Smooth muscle cell (in vitro differentiated cells): ENCODE measurements around the gene MRPL36. TPM values are rescaled to one million over a fixed set of nuclear protein-coding genes. Genes with fewer than 3 reads are reported as not detected.

ENCODE experiments used
- DNase-seq: peaks from one replicate; lab custom pipeline; 2025; ENCODE audit not compliant: unreplicated experiment; lab: John Stamatoyannopoulos, UW
- H2AFZ ChIP-seq: fragments of 200-600 bp; sonication (generic); 2 replicates; pipeline ENCODE4 v1.6.0; 2016; ENCODE audit warnings: antibody characterized with exemption, low read depth, mild to moderate bottlenecking
- H3F3A ChIP-seq: fragments of 200-600 bp; sonication (generic); 2 replicates; pipeline ENCODE4 v1.6.0; 2017; ENCODE audit warnings: antibody characterized with exemption, low read depth
- H3K27ac ChIP-seq: fragments of 200-600 bp; sonication (generic); 2 replicates; pipeline ENCODE4 v1.5.1; 2016; ENCODE audit warnings: low read depth, mild to moderate bottlenecking
- H3K27me3 ChIP-seq: fragments of 200-600 bp; sonication (generic); 2 replicates; pipeline ENCODE4 v1.6.1; 2016; ENCODE audit warnings: low read depth, mild to moderate bottlenecking
- H3K36me3 ChIP-seq: fragments of 200-600 bp; sonication (generic); 2 replicates; pipeline ENCODE4 v1.5.1; 2016; ENCODE audit warnings: low read depth
- H3K4me1 ChIP-seq: fragments of 200-600 bp; sonication (generic); 2 replicates; pipeline ENCODE4 v1.5.1; 2016; ENCODE audit warnings: low read depth
- H3K4me2 ChIP-seq: fragments of 200-600 bp; sonication (generic); 2 replicates; pipeline ENCODE4 v1.6.0; 2016; ENCODE audit warnings: mild to moderate bottlenecking
- H3K4me3 ChIP-seq: fragments of 200-600 bp; sonication (generic); 2 replicates; pipeline ENCODE4 v1.5.1; 2016; ENCODE audit warnings: mild to moderate bottlenecking
- H3K79me2 ChIP-seq: fragments of 200-600 bp; sonication (generic); 2 replicates; pipeline ENCODE4 v1.6.0; 2016; ENCODE audit warnings: low read depth, mild to moderate bottlenecking
- H3K9ac ChIP-seq: fragments of 200-600 bp; sonication (generic); 2 replicates; pipeline ENCODE4 v1.6.0; 2016; ENCODE audit warnings: low read depth
- H3K9me3 ChIP-seq: fragments of 200-600 bp; sonication (generic); replicated peaks from 2 replicates; pipeline ENCODE4 v1.5.1; 2016; ENCODE audit warnings: low read depth
- H4K20me1 ChIP-seq: fragments of 200-600 bp; sonication (generic); 2 replicates; pipeline ENCODE4 v1.6.0; 2016; ENCODE audit warnings: low read depth
- CTCF ChIP-seq: fragments of 200-600 bp; sonication (generic); IDR thresholded peaks from 2 replicates; pipeline ENCODE4 v1.5.1; 2017; ENCODE audit warnings: borderline replicate concordance, mild to moderate bottlenecking, antibody characterized with exemption; ENCODE audit not compliant: insufficient read depth, poor library complexity, severe bottlenecking
- WGBS: methylation state at CpG from one replicate; pipeline ENCODE4 v1.1.7; 2016; ENCODE audit warnings: low lambda C conversion rate; 5-methylcytosine and 5-hydroxymethylcytosine counted together
- polyA plus RNA-seq: library from polyadenylated mRNA; unstranded; fragments of >200 nt; fragmentation: Nextera tagmentation; extraction: Ambion mirVana; gene quantifications from 2 replicates; pipeline ENCODE4 v1.2.1, GENCODE V29; 2016
- total RNA-seq: library from RNA; depleted of rRNA; stranded (reverse); fragments of >200 nt; gene quantifications from 2 replicates; pipeline ENCODE4 v1.2.3, GENCODE V29; 2014

MRPL36 gene
- total and polyA plus RNA-seq, 2 experiments from 2014 or later = 42.9 to 110 TPM

DNA sequence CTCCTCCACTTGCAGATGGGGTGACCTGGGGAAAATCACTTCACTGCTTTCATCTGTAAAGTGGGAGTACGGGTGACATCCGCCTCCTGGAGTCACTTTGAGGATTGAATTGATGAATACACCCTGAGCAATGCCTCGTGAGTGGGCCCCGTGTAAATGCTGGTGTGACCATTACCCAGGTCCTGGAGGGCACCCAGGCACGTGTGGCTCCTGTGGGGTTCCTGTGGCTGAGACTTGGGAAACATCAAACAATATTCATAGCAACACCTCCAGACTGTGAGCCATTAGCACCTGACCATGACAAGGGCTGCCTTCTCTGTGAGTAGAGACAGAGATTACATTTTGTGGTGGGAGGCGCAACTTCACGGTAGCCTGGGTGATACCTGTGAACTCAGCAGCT, 11.4 kb downstream of the MRPL36 start:
- H4K20me1 ChIP-seq = no peaks in the 10 kb centered on the region
- 90% methylated on average over 7 of the region's 7 CpGs for WGBS
- no peaks in the 10 kb centered on the region for H3K27me3 ChIP-seq
- H3K36me3 ChIP-seq = no peaks in the 10 kb centered on the region
- H3K27ac ChIP-seq = no peak overlapping the region
- no peaks in the 10 kb centered on the region for H3K9me3 ChIP-seq
- no peak for DNase-seq
- H3K9ac ChIP-seq = no peak overlapping the region
- H3F3A ChIP-seq = peaks cover 3% of the 10 kb centered on the region
- H3K4me3 ChIP-seq = no peak overlapping the region
- no peak for TF ChIP-seq CTCF
- no peak overlapping the region for H3K4me2 ChIP-seq
- H3K4me1 ChIP-seq = peaks cover 15% of the 10 kb centered on the region
- no peaks in the 10 kb centered on the region for H3K79me2 ChIP-seq
- H2AFZ ChIP-seq = no peak overlapping the region

- Histone ChIP-seq H3K27ac (no peak overlapping the region), H3K27me3 (no peaks in the 10 kb centered on the region), H2AFZ (no peak overlapping the region), H3K36me3 (no peaks in the 10 kb centered on the region), H3K9ac (no peak overlapping the region), H3K4me1 (peaks cover 13% of the 10 kb centered on the region), H3K4me2 (no peak overlapping the region), H3K79me2 (no peaks in the 10 kb centered on the region), H3K4me3 (no peak overlapping the region), H3K9me3 (no peaks in the 10 kb centered on the region), H4K20me1 (no peaks in the 10 kb centered on the region), H3F3A (no peaks in the 10 kb centered on the region)
- no peak for DNase-seq
- TF ChIP-seq CTCF = no peak
- whole genome bisulfite sequencing = 91% methylated on average over 8 of the region's 12 CpGs
These were observed 12.1 kb downstream of the MRPL36 start for GRCh38 chr5:1787472-1788047.

DNA sequence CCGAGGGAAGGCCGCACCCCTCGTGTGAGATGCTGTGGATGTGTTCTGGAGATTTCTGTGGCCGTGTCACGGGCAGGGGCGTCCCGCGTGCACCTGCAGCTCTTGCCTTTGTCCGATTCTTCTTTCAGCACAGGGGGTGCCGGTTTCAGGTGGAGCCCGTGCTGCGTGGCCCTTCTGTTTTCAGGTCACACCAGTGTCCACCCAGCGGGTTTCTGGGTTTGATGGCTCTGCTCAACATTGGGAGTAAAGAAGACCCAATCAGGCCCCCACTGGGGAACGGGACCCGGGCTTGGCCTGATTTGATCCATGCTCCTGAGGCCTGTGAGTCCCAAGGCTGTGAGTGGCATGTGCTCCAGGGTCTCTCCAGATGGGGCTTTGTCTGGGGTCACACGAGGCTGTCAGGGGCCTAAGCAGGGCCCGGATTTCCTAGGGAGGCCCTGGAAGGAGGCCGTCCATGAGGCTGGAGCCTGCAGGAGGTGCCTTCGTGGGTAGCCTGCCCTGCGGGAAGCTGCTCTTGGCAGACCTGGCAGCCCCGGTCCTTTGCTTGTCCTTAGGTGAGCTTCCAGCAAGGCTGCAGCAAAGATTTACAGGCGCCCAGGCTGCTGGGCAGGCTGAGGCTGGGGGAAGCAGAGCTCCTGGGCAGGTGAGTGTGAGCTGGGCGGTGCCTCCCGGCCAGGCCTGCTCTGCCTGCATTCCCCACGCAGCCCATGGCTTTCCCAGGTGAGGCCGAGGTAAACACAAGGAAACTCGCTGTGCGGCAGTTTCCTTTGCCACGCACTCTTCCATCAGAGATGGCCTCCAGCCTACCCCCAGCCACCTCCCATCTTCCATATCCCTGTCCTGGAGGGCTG, 12.8 kb downstream of the MRPL36 start:
- no peaks in the 10 kb centered on the region for H3K36me3 ChIP-seq
- no peak for DNase-seq
- no peak overlapping the region for H2AFZ ChIP-seq
- no peaks in the 10 kb centered on the region for H3F3A ChIP-seq
- peaks cover 13% of the 10 kb centered on the region for H3K4me1 ChIP-seq
- no peak overlapping the region for H3K4me3 ChIP-seq
- no peak for TF ChIP-seq CTCF
- no peaks in the 10 kb centered on the region for H3K9me3 ChIP-seq
- no peaks in the 10 kb centered on the region for H3K27me3 ChIP-seq
- no peaks in the 10 kb centered on the region for H4K20me1 ChIP-seq
- no peak overlapping the region for H3K9ac ChIP-seq
- no peak overlapping the region for H3K27ac ChIP-seq
- H3K79me2 ChIP-seq = no peaks in the 10 kb centered on the region
- 91% methylated on average over 29 of the region's 29 CpGs for WGBS
- no peak overlapping the region for H3K4me2 ChIP-seq
